GM23338 (cell line): ENCODE results near the gene DGKB. TPM values are rescaled to one million over a fixed set of nuclear protein-coding genes. Genes with fewer than 3 reads are reported as not detected.

Experiments
- ATAC-seq: fragments of 200-7000 bp; cut with Tn5 transposase; 3 replicates; pipeline ENCODE4 v1.9.1; 2020
- DNase-seq: peaks from one replicate; pipeline ENCODE4 v3.0.0-alpha.2; 2015; ENCODE audit warnings: low spot score
- H2AFZ ChIP-seq: fragments of 200-600 bp; sonication (generic); 2 replicates; pipeline ENCODE4 v1.8.0; 2016; ENCODE audit warnings: antibody characterized with exemption, mild to moderate bottlenecking, moderate library complexity
- H3F3A ChIP-seq: fragments of 200-600 bp; sonication (generic); replicated peaks from 2 replicates; pipeline ENCODE4 v1.8.0; 2017; ENCODE audit warnings: antibody characterized with exemption, mixed run types, low read depth
- H3K27ac ChIP-seq: fragments of 200-600 bp; sonication (generic); 2 replicates; pipeline ENCODE4 v1.6.1; 2016; ENCODE audit warnings: low read depth
- H3K27me3 ChIP-seq: fragments of 200-600 bp; sonication (generic); 2 replicates; pipeline ENCODE4 v1.8.0; 2016; ENCODE audit warnings: mild to moderate bottlenecking, mixed run types, moderate library complexity; ENCODE audit not compliant: insufficient read depth
- H3K36me3 ChIP-seq: fragments of 200-600 bp; sonication (generic); 2 replicates; pipeline ENCODE4 v1.8.0; 2016; ENCODE audit warnings: mild to moderate bottlenecking; ENCODE audit not compliant: insufficient read depth
- H3K4me1 ChIP-seq: fragments of 200-600 bp; sonication (generic); 2 replicates; pipeline ENCODE4 v1.8.0; 2016; ENCODE audit warnings: mild to moderate bottlenecking, moderate library complexity; ENCODE audit not compliant: insufficient read depth
- H3K4me2 ChIP-seq: fragments of 200-600 bp; sonication (generic); 2 replicates; pipeline ENCODE4 v1.7.1; 2017; ENCODE audit warnings: mixed run types
- H3K4me3 ChIP-seq: fragments of 200-600 bp; sonication (generic); 2 replicates; pipeline ENCODE4 v1.6.1; 2016; ENCODE audit warnings: mixed run types
- H3K79me2 ChIP-seq: fragments of 200-600 bp; sonication (generic); replicated peaks from 2 replicates; pipeline ENCODE4 v1.8.0; 2017; ENCODE audit warnings: mild to moderate bottlenecking; ENCODE audit not compliant: insufficient read depth
- H3K9me2 ChIP-seq: fragments of 200-600 bp; sonication (generic); 2 replicates; pipeline ENCODE4 v1.8.0; 2017; ENCODE audit not compliant: insufficient read depth
- H4K20me1 ChIP-seq: fragments of 200-600 bp; sonication (generic); replicated peaks from 2 replicates; pipeline ENCODE4 v1.8.0; 2017; ENCODE audit warnings: mild to moderate bottlenecking; ENCODE audit not compliant: insufficient read depth
- H3K27ac Mint-ChIP-seq: 2 replicates; pipeline ENCODE4 v1.8.0; 2020; ENCODE audit warnings: inconsistent platforms, mild to moderate bottlenecking, moderate library complexity, mixed read lengths
- H3K27me3 Mint-ChIP-seq: 3 replicates; pipeline ENCODE4 v1.8.0; 2022; ENCODE audit warnings: low read depth, mild to moderate bottlenecking, moderate library complexity, mixed read lengths, inconsistent platforms; ENCODE audit not compliant: insufficient read depth, poor library complexity
- H3K36me3 Mint-ChIP-seq: 3 replicates; pipeline ENCODE4 v1.8.0; 2021; ENCODE audit warnings: low read depth, mild to moderate bottlenecking, inconsistent platforms, moderate library complexity, mixed read lengths
- H3K4me1 Mint-ChIP-seq: 3 replicates; pipeline ENCODE4 v1.8.0; 2020; ENCODE audit warnings: mild to moderate bottlenecking, inconsistent platforms, mixed read lengths
- H3K4me3 Mint-ChIP-seq: 3 replicates; pipeline ENCODE4 v1.8.0; 2021; ENCODE audit warnings: moderate library complexity, mild to moderate bottlenecking, inconsistent platforms, mixed read lengths
- H3K9me3 Mint-ChIP-seq: 3 replicates; pipeline ENCODE4 v1.8.0; 2020; ENCODE audit warnings: moderate library complexity, mild to moderate bottlenecking, inconsistent platforms, mixed read lengths
- CREB1 ChIP-seq: fragments of 250-450 bp; sonication (Bioruptor Pico); IDR thresholded peaks from 2 replicates; pipeline ENCODE4 v1.5.0; 2020; ENCODE audit warnings: low read depth, mild to moderate bottlenecking, moderate library complexity
- EZH2 ChIP-seq: fragments of 200-600 bp; sonication (generic); IDR thresholded peaks from one replicate; pipeline ENCODE4 v1.8.0; 2017; ENCODE audit warnings: antibody characterized with exemption, mild to moderate bottlenecking, low read depth; ENCODE audit not compliant: unreplicated experiment
- EZH2phosphoT487 ChIP-seq: fragments of 200-600 bp; sonication (generic); IDR thresholded peaks from one replicate; pipeline ENCODE4 v1.8.1; 2018; ENCODE audit warnings: antibody characterized with exemption; ENCODE audit not compliant: unreplicated experiment
- JUNB ChIP-seq: IDR thresholded peaks from one replicate; pipeline ENCODE4 v1.6.1; 2016; ENCODE audit warnings: antibody characterized with exemption; ENCODE audit not compliant: unreplicated experiment
- NANOG ChIP-seq: IDR thresholded peaks from 2 replicates; pipeline ENCODE4 v1.6.1; 2016; ENCODE audit warnings: antibody characterized with exemption, borderline replicate concordance
- POLR2AphosphoS5 ChIP-seq: IDR thresholded peaks from 2 replicates; pipeline ENCODE4 v1.6.1; 2016; ENCODE audit warnings: antibody characterized with exemption, low read depth
- STAT1 ChIP-seq: IDR thresholded peaks from one replicate; pipeline ENCODE4 v1.6.1; 2016; ENCODE audit warnings: antibody characterized with exemption; ENCODE audit not compliant: unreplicated experiment
- ZNF114 ChIP-seq: fragments of 250-450 bp; sonication (Bioruptor Pico); IDR thresholded peaks from 2 replicates; pipeline ENCODE4 v1.5.0; 2020; ENCODE audit warnings: mild to moderate bottlenecking, moderate library complexity
- ZNF331 ChIP-seq: fragments of 250-450 bp; sonication (Bioruptor Pico); IDR thresholded peaks from 2 replicates; pipeline ENCODE4 v1.5.0; 2020; ENCODE audit warnings: low read depth, mild to moderate bottlenecking, moderate library complexity
- polyA plus RNA-seq: library from polyadenylated mRNA; unstranded; fragments of >200 nt; fragmentation: Nextera tagmentation; extraction: Ambion mirVana; gene quantifications from 2 replicates; pipeline ENCODE4 v1.2.1, GENCODE V29; 2016
- total RNA-seq: library from RNA; depleted of rRNA; stranded (reverse); fragments of >200 nt; shearing (Covaris generic); gene quantifications from 2 replicates; pipeline ENCODE4 v1.2.3, GENCODE V29; 2014
- TF ChIP-seq, protein P1 (sequence below): IDR thresholded peaks from 2 replicates; pipeline ENCODE4 v1.6.1; 2016; ENCODE audit warnings: antibody characterized with exemption
- TF ChIP-seq, protein P2 (sequence below): IDR thresholded peaks from one replicate; pipeline ENCODE4 v1.6.1; 2018; ENCODE audit warnings: antibody characterized with exemption; ENCODE audit not compliant: unreplicated experiment
- TF ChIP-seq, protein P3 (sequence below), 2 experiments: fragments of 200-600 bp in 1 of 2; sonication (generic) in 1 of 2; conservative IDR thresholded peaks; 2 replicates each; pipeline versions ENCODE4 v1.5.1 to v1.6.1; 2016 to 2017; ENCODE audit warnings: antibody characterized with exemption in 2 of 2, low read depth in 2 of 2, mild to moderate bottlenecking in 2 of 2, moderate library complexity in 1 of 2
- TF ChIP-seq, protein P4 (sequence below): fragments of 250-450 bp; sonication (Bioruptor Pico); IDR thresholded peaks from 2 replicates; pipeline ENCODE4 v1.5.0; 2020; ENCODE audit warnings: mild to moderate bottlenecking, moderate library complexity

DGKB gene
- total and polyA plus RNA-seq, 2 experiments from 2014 or later, result 4.8 to 11.5 TPM

DNA sequence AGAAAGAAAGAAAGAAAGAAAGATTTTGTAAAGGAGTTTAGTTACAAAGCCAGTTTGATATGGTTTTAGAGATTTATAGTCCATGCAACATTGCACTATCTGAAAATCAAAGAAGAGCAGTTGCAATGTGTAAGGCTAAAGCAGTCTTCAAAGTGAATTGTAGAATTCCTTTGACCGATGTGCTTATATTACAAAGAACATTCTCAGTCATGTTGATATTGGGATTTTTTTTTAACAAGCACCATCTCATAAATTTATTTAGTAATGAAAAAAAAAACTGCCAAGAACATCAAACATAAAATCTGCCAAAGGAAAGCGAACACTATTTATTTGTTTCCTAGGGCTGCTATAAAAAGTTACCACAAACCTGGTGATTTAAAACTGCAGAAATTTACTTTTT is 133.3 kb downstream of the DGKB start:
- Histone ChIP-seq H3K4me3 (no peak overlapping the region), H3F3A (no peaks in the 10 kb centered on the region), H3K4me1 (no peaks in the 10 kb centered on the region), H3K27ac (no peak overlapping the region), H3K27me3 (no peaks in the 10 kb centered on the region), H4K20me1 (no peaks in the 10 kb centered on the region), H3K4me2 (no peak overlapping the region), H3K79me2 (no peaks in the 10 kb centered on the region), H2AFZ (no peak overlapping the region), H3K36me3 (no peaks in the 10 kb centered on the region), H3K9me2 (0 out of 2 replicates have a peak, but pooled peaks cover 5% of the 10 kb centered on the region)
- DNase-seq (no peak), ATAC-seq (no peak)
- Mint-ChIP-seq H3K27ac (no peak overlapping the region), H3K4me1 (peaks cover 8% of the 10 kb centered on the region), H3K36me3 (no peaks in the 10 kb centered on the region), H3K9me3 (no peaks in the 10 kb centered on the region), H3K27me3 (no peaks in the 10 kb centered on the region), H3K4me3 (no peak overlapping the region)
- TF ChIP-seq ZNF114 (no peak), POLR2AphosphoS5 (no peak), JUNB (no peak), EZH2phosphoT487 (no peak), EZH2 (no peak), NANOG (no peak), ZNF331 (CRISPR knock-in tag) (no peak), CREB1 (no peak), STAT1 (no peak)
- TF ChIP-seq, protein P1, sequence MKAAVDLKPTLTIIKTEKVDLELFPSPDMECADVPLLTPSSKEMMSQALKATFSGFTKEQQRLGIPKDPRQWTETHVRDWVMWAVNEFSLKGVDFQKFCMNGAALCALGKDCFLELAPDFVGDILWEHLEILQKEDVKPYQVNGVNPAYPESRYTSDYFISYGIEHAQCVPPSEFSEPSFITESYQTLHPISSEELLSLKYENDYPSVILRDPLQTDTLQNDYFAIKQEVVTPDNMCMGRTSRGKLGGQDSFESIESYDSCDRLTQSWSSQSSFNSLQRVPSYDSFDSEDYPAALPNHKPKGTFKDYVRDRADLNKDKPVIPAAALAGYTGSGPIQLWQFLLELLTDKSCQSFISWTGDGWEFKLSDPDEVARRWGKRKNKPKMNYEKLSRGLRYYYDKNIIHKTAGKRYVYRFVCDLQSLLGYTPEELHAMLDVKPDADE, result no peak
- TF ChIP-seq, protein P2, sequence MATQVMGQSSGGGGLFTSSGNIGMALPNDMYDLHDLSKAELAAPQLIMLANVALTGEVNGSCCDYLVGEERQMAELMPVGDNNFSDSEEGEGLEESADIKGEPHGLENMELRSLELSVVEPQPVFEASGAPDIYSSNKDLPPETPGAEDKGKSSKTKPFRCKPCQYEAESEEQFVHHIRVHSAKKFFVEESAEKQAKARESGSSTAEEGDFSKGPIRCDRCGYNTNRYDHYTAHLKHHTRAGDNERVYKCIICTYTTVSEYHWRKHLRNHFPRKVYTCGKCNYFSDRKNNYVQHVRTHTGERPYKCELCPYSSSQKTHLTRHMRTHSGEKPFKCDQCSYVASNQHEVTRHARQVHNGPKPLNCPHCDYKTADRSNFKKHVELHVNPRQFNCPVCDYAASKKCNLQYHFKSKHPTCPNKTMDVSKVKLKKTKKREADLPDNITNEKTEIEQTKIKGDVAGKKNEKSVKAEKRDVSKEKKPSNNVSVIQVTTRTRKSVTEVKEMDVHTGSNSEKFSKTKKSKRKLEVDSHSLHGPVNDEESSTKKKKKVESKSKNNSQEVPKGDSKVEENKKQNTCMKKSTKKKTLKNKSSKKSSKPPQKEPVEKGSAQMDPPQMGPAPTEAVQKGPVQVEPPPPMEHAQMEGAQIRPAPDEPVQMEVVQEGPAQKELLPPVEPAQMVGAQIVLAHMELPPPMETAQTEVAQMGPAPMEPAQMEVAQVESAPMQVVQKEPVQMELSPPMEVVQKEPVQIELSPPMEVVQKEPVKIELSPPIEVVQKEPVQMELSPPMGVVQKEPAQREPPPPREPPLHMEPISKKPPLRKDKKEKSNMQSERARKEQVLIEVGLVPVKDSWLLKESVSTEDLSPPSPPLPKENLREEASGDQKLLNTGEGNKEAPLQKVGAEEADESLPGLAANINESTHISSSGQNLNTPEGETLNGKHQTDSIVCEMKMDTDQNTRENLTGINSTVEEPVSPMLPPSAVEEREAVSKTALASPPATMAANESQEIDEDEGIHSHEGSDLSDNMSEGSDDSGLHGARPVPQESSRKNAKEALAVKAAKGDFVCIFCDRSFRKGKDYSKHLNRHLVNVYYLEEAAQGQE, result no peak
- TF ChIP-seq, protein P3, sequence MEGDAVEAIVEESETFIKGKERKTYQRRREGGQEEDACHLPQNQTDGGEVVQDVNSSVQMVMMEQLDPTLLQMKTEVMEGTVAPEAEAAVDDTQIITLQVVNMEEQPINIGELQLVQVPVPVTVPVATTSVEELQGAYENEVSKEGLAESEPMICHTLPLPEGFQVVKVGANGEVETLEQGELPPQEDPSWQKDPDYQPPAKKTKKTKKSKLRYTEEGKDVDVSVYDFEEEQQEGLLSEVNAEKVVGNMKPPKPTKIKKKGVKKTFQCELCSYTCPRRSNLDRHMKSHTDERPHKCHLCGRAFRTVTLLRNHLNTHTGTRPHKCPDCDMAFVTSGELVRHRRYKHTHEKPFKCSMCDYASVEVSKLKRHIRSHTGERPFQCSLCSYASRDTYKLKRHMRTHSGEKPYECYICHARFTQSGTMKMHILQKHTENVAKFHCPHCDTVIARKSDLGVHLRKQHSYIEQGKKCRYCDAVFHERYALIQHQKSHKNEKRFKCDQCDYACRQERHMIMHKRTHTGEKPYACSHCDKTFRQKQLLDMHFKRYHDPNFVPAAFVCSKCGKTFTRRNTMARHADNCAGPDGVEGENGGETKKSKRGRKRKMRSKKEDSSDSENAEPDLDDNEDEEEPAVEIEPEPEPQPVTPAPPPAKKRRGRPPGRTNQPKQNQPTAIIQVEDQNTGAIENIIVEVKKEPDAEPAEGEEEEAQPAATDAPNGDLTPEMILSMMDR (conservative IDR thresholded peaks at IDR 0.05; ENCODE audit: low read depth in 2 of 2), result no peak
- TF ChIP-seq, protein P4, sequence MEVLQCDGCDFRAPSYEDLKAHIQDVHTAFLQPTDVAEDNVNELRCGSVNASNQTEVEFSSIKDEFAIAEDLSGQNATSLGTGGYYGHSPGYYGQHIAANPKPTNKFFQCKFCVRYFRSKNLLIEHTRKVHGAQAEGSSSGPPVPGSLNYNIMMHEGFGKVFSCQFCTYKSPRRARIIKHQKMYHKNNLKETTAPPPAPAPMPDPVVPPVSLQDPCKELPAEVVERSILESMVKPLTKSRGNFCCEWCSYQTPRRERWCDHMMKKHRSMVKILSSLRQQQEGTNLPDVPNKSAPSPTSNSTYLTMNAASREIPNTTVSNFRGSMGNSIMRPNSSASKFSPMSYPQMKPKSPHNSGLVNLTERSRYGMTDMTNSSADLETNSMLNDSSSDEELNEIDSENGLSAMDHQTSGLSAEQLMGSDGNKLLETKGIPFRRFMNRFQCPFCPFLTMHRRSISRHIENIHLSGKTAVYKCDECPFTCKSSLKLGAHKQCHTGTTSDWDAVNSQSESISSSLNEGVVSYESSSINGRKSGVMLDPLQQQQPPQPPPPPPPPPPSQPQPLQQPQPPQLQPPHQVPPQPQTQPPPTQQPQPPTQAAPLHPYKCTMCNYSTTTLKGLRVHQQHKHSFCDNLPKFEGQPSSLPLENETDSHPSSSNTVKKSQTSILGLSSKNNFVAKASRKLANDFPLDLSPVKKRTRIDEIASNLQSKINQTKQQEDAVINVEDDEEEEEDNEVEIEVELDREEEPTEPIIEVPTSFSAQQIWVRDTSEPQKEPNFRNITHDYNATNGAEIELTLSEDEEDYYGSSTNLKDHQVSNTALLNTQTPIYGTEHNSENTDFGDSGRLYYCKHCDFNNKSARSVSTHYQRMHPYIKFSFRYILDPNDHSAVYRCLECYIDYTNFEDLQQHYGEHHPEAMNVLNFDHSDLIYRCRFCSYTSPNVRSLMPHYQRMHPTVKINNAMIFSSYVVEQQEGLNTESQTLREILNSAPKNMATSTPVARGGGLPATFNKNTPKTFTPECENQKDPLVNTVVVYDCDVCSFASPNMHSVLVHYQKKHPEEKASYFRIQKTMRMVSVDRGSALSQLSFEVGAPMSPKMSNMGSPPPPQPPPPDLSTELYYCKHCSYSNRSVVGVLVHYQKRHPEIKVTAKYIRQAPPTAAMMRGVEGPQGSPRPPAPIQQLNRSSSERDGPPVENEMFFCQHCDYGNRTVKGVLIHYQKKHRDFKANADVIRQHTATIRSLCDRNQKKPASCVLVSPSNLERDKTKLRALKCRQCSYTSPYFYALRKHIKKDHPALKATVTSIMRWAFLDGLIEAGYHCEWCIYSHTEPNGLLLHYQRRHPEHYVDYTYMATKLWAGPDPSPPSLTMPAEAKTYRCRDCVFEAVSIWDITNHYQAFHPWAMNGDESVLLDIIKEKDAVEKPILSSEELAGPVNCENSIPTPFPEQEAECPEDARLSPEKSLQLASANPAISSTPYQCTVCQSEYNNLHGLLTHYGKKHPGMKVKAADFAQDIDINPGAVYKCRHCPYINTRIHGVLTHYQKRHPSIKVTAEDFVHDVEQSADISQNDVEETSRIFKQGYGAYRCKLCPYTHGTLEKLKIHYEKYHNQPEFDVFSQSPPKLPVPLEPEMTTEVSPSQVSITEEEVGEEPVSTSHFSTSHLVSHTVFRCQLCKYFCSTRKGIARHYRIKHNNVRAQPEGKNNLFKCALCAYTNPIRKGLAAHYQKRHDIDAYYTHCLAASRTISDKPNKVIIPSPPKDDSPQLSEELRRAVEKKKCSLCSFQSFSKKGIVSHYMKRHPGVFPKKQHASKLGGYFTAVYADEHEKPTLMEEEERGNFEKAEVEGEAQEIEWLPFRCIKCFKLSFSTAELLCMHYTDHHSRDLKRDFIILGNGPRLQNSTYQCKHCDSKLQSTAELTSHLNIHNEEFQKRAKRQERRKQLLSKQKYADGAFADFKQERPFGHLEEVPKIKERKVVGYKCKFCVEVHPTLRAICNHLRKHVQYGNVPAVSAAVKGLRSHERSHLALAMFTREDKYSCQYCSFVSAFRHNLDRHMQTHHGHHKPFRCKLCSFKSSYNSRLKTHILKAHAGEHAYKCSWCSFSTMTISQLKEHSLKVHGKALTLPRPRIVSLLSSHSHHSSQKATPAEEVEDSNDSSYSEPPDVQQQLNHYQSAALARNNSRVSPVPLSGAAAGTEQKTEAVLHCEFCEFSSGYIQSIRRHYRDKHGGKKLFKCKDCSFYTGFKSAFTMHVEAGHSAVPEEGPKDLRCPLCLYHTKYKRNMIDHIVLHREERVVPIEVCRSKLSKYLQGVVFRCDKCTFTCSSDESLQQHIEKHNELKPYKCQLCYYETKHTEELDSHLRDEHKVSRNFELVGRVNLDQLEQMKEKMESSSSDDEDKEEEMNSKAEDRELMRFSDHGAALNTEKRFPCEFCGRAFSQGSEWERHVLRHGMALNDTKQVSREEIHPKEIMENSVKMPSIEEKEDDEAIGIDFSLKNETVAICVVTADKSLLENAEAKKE (CRISPR knock-in tag), result no peak
